ENCODE data around the gene LMBR1L.
A peak's percentile ranks its signal among the peaks of the same experiment; 100 is the strongest.

The LMBR1L gene

GRCh38 chr12:49088932-49089330 is 21.7 kb downstream of the LMBR1L start:
- TF ChIP-seq MAX (IDR thresholded peaks at IDR 0.05) (no peak), TEAD4 (IDR thresholded peaks at IDR 0.05) (no peak), TCF12 (IDR thresholded peaks at IDR 0.05; ENCODE audit: low read depth) (no peak), ZBTB7A (IDR thresholded peaks at IDR 0.05; ENCODE audit: low read depth) (no peak)

GRCh38 chr12:49088150-49088931 is 22.3 kb downstream of the LMBR1L start:
- 0 out of 2 replicates have a peak, but pooled peaks have one; percentile 17 for TF ChIP-seq USF1 (IDR thresholded peaks at IDR 0.05)
- peak; percentile 85 for TF ChIP-seq RAD21 (IDR thresholded peaks at IDR 0.05; ENCODE audit: low read depth)
- no peak; the same call in 1 of the 2 replicates for TF ChIP-seq TCF12 (IDR thresholded peaks at IDR 0.05; ENCODE audit: low read depth)
- no peak for TF ChIP-seq REST (IDR thresholded peaks at IDR 0.05; ENCODE audit: low read depth)
- peak; percentile 74 for TF ChIP-seq MAX (IDR thresholded peaks at IDR 0.05)
- no peak for TF ChIP-seq FOXM1 (IDR thresholded peaks at IDR 0.05; ENCODE audit: borderline replicate concordance, low read depth)
- peak; percentile 66; the same call in 1 of the 2 replicates for TF ChIP-seq ZBTB7A (IDR thresholded peaks at IDR 0.05; ENCODE audit: low read depth)
- TF ChIP-seq EP300 (IDR thresholded peaks at IDR 0.05; ENCODE audit: borderline replicate concordance), result no peak
- peak; percentile 73 for TF ChIP-seq YY1 (IDR thresholded peaks at IDR 0.05; ENCODE audit: low read depth)
- TF ChIP-seq EGR1 (IDR thresholded peaks at IDR 0.05), result no peak
- no peak for TF ChIP-seq CEBPB (IDR thresholded peaks at IDR 0.05)
- no peak for TF ChIP-seq TAF1 (IDR thresholded peaks at IDR 0.05; ENCODE audit: low read depth)
- peak; percentile 46 for TF ChIP-seq TEAD4 (IDR thresholded peaks at IDR 0.05)
- TF ChIP-seq NFIC (IDR thresholded peaks at IDR 0.05), result no peak
- TF ChIP-seq CREB1 (IDR thresholded peaks at IDR 0.05; ENCODE audit: low read depth), result no peak

GRCh38 chr12:49086116-49086515 is 24.5 kb downstream of the LMBR1L start:
- TF ChIP-seq TEAD4 (IDR thresholded peaks at IDR 0.05) (no peak), TAF1 (IDR thresholded peaks at IDR 0.05; ENCODE audit: low read depth) (no peak), CEBPB (IDR thresholded peaks at IDR 0.05) (no peak)

- TF ChIP-seq TAF1 (IDR thresholded peaks at IDR 0.05; ENCODE audit: low read depth) (no peak), NFIC (IDR thresholded peaks at IDR 0.05) (no peak), EP300 (IDR thresholded peaks at IDR 0.05; ENCODE audit: borderline replicate concordance) (no peak), MAX (IDR thresholded peaks at IDR 0.05) (no peak), ZBTB7A (IDR thresholded peaks at IDR 0.05; ENCODE audit: low read depth) (no peak), FOXM1 (IDR thresholded peaks at IDR 0.05; ENCODE audit: borderline replicate concordance, low read depth) (no peak), RAD21 (IDR thresholded peaks at IDR 0.05; ENCODE audit: low read depth) (no peak), EGR1 (IDR thresholded peaks at IDR 0.05) (no peak), CEBPB (IDR thresholded peaks at IDR 0.05) (no peak), YY1 (IDR thresholded peaks at IDR 0.05; ENCODE audit: low read depth) (no peak), CREB1 (IDR thresholded peaks at IDR 0.05; ENCODE audit: low read depth) (no peak), USF1 (IDR thresholded peaks at IDR 0.05) (no peak), REST (IDR thresholded peaks at IDR 0.05; ENCODE audit: low read depth) (no peak)
These were observed 26.2 kb downstream of the LMBR1L start for GRCh38 chr12:49084438-49084837.

GRCh38 chr12:49079793-49080192 is 30.9 kb downstream of the LMBR1L start:
- TF ChIP-seq REST (IDR thresholded peaks at IDR 0.05; ENCODE audit: low read depth) (no peak), TCF12 (IDR thresholded peaks at IDR 0.05; ENCODE audit: low read depth) (no peak), EGR1 (IDR thresholded peaks at IDR 0.05) (no peak), YY1 (IDR thresholded peaks at IDR 0.05; ENCODE audit: low read depth) (no peak), EP300 (IDR thresholded peaks at IDR 0.05; ENCODE audit: borderline replicate concordance) (no peak), TEAD4 (IDR thresholded peaks at IDR 0.05) (no peak), FOXM1 (IDR thresholded peaks at IDR 0.05; ENCODE audit: borderline replicate concordance, low read depth) (no peak), ZBTB7A (IDR thresholded peaks at IDR 0.05; ENCODE audit: low read depth) (no peak)

Data from Ishikawa (cell line).